NCI-H774 (cell line): ENCODE data around the gene NDST1.

Experiments used
- DNase-seq: peaks from one replicate; lab custom pipeline; 2025; lab: John Stamatoyannopoulos, UW

The NDST1 gene

DNA sequence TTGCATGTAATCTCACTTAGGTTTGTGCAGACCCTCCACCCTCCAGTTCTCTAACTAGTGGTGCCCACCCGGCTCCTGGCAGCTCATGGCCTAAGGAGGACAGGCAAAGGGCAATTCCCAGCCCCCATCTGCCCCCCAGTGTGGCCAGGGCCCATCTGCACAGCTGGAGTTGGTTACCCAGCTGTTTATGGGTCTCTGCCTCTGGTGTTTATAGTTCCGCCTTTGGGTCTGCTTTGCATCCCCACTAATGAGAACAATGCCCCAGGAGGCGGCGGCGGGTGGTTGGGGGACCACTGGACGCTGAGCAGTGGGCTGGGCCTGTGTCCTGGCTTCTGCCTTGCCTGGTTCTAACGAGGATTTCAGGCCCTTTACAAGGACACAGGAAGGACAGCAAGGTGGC is 62.4 kb downstream of the NDST1 start:
- DNase-seq = no peak

DNA sequence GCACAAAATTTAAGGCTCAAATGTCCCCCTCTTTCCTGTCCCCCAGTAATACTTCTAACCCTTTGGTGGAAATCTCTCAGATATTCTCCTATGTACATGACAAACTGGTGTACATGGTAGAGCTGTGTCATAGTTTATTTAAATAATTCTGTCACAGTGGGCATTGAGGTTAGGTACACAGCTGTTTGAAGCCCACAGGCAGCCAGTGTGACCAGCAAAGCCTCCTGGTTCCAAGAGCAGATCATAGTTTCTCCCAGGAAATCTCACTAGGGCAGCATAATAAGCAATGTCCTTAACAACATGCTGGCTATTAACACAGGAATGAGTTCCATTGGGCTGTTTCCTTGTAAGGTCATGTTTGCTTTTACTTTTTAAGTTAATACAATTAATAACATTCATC is 63.9 kb downstream of the NDST1 start:
- no peak for DNase-seq

DNA sequence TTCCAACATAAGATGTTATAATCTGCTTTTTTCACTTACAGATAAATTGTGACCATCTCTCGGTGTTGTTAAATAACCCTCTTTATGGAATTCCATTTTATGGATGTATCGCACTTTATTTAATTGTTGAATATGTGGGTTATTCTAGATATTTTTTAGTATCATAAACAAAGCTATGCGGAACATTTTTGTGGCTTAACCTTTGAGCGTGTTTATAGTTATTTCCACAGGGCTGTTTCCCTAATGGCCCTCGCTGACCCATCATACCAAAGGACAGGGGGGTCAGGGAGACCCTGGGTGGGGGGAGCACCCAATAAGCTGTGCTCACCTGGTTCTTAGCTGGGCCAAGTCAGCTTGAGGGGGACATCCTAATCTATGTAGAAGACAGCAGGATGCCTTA is 65.3 kb downstream of the NDST1 start:
- DNase-seq = no peak

DNA sequence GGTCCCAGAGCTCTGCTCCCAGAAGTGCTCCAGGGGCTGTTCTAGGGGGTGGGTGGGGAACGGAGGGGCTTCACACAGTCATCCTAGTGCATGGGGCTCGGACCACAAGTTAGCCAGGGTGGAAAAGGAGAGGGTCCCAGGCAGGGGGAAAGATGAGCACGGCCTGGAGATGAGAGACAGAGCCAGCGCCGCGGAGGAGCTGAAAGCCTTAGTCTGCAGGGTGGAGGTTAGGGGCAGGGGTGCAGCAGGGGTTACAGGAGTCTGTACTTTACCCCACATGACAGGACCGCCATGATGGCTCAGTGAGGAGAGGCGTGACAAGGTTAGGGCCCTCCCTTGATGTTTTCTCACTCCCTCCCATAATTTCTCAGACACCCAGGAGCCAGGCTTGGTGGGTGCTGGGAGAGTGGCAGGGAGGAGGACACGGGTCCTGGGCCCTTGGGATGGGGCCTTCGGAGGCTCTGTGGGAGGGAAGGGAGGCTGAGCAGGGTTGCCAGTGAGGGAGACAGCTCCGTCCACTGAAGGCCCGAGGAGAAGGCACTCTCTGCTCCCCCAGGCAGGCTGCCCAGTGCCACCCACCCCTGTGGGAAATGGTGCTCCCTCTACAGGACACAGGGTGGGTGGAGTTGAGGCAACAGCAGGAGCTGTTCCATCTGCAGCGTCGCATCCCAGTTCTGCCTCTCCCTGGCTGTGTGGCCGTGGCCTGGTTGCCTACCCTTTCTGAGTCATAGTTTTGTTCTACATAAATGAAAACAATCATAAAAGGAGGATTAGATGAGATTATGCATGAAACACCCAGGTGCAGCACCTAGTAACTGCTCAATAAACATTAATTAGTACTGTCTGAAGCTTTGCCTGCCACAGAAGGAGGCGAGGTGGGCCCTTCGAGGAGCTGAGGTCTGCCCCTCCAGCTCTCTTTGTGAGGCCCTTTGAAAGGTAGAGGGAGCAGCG is 66.2 kb downstream of the NDST1 start:
- no peak for DNase-seq

DNA sequence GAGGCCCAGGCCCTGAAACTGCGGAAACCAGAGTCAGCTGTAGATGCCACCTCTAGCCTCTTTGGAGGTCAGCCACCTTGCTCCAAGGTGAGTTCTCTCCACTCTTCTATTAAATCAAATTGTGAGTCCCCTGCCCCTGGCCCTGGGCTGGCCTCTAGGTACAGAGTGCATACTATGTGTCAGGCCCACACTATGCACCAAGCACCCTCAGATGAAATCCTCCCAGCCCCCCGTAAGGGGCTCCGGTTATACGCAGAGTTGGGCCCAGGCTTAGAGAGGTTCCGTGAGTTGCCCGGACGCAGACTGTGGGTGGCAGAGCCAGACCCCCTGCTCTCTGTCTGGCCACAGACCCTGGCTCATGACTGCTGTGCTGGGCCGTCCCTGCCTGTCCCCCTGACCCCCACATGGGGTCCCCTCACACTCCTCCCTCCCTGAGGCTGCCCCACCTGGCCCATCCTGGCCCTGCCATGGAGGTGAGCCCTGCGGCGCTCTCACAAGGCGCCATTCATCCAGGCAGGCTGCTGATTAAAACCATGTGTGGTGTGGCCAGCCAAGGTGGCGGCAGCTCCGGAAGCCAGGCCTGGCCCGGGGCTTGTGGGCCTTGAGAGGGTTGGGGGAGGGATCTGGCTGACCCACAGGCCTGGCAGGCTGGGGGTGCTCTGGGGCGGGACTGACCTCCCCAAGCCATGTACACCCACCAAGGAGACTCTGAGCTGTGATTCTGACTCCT is 67.1 kb downstream of the NDST1 start:
- DNase-seq = no peak

DNA sequence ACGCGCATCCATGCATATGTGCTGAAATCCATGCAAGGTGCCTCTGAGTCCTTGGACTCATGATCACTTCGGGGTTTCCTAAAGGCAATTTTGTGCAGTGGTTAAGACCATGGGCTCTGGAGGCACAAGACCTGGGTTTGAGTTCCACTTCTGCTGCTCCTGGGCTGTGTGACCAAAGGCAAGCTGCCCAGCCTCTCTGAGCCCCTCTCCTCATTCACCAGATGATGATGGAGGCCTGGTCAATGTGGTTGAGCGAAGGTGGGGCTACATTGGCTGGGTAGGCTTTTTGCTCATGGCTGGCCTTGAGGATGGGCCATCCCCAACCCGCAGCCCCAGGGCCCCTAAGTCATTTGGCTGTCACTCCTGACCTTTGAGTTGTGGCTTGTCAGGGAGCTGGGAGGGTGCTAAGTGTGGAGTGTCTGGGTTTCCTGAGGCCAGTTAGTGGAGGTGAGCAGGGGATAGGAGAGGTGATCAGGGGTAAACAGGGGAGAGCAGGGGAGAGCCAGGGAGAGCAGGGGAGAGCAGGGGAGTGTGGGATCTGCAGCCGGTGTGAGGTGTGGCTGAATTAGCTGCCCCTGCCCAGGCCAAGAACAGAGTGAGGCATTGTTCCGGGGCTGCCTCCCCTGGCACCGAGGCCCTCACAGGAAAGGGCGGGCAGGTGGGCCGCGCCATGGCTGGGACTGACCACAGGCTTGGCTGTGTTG is 68.0 kb downstream of the NDST1 start:
- DNase-seq = no peak

DNA sequence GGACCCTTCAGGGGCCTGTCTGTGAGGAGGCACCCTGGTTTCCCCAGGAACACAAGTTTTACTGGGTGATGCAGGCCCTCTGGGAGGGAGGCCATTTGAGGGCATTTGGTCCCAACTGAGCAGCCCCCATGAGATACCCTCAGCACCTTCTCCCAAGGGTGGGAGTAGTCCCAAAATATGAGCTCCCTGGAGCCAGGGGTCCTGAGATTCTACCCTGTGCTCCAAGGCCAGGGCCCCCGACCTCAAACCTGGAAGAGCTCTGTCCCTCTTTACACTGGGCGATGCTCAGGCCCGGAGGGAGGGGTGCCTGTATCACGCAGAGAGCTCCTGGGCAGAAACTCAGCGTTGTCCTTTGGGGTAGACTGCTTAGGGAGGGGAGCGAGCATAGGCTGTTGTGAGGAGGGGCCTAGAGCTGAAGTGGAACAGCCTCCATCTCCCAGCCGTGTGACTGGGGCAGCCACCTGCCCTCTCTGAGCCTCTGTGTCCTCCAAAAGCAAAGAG is 68.6 kb downstream of the NDST1 start:
- no peak for DNase-seq

DNA sequence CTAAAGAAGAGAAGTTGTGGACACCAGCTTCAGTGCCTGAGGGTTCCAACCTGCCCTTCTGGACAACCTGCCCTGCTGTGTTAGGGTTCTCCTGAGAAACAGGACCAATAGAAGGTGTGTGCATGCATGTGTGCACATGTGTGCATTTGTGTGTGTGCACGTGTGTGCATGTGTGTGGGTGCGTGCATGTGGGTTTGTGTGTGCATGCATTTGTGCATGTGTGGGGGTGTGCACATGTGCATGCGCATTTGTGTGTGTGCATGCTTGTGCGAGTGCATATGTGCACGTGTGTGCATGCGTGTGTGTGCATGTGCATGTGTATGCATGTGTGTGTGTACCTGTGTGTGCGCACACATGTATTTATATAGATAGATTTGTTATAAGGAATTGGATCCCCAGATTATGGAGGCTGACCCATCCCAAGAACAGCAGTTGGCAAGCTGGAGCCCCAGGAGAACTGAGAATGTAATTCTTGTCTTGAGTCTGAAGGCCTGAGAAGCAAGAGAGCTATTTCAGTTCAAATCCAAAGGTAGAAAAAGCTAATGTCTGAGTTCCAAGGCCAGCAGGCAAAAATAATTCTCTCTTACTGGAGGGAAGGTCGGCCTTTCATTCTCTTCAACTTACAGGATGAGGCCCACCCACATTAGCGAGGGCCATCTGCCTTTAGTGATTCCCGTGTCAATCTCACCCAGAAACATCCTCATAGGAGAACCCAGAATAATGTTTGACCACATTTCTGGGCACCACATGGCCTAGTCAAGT is 69.6 kb downstream of the NDST1 start:
- DNase-seq = no peak

DNA sequence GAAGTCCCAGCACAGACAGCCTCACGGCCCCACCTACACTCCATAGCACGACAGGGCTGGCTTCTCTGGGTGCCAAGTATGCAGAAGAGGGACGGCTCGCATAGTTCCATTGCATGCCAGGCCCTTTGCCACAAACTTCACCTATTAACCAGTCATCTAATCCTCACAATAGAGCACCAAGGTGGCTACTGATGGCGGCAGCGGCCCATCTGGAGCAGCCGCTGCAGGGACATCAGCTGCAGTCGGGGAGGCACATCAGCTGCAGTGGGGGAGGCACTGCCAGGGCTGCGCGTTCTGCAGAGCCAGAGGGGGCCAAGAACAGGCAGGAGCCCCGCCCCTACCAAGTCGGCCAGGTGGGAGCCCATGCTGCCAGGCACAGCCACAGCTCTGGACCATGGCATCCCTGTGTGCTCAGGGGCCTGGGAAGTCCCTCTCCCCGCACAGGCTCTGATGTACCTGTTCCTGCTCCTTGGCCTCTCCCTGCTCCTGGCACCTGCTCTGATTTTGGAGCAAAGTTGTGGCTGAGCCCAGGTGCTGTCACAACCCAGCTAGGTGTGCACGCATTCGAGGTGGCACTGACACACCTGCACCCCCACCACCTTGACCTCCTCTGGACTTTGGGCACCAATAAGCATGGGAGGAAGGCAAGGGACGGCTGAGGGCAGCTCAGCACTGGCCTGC is 71.0 kb downstream of the NDST1 start:
- DNase-seq = no peak

DNA sequence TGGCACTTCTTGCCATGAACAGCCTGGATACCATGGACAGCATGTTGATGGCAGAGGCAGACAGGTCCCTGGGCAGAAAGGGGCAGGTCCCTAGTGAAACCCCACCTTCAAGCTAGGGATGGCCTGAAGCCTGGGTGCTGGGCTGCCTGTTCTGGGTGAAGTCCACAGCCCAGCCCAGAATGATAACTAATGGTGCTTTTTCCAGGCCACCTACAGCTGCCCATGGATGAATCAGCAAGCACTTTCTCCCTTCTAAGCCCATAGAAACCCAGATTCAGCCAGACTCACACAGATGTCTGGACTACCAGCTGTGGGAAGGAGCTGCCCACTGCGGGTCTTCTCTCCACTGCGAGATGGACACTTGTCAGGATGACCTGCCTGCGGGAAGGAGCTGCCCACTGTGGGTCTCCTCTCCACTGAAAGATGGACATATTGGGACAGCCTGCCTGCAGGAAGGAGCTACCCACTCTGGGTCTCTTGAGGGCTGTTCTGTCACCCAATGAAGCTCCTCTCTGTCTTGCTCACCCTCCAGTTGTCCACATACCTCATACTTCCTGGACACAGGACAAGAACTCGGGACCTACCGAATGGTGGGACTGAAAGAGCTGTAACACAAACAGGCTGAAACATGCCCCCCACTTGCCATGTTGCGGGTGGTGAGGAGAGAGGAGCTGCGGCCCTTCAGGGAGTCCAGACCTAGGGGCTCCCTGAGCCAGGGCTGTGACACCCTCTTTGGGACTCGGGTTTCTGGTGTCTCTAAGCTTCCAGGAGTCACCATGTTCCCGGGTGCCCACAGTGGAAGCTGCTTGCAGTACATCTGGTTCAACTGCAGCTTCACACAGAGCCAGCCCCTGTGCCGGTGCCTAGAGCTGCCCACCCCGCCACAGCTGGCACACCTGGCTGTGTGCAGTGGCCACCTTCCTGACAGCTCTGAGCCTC is 71.8 kb downstream of the NDST1 start:
- DNase-seq = no peak

DNA sequence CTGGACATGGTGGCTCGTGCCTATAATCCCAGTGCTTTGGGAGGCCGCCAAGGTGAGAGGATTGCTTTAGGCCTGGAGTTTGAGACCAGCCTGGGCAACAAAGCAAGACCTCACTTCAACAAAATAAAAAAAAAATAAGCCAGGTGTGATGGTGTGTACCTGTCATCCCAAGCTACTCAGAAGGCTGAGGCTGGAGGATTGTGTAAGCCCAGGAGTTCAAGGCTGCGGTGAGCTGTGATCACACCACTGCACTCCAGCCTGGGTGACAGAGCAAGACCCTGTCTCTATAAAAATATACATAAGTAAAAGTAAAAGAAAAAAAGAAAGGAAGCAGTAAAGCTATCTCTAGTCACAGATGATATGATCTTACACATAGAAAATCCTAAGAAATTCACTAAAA is 73.0 kb downstream of the NDST1 start:
- DNase-seq = no peak

DNA sequence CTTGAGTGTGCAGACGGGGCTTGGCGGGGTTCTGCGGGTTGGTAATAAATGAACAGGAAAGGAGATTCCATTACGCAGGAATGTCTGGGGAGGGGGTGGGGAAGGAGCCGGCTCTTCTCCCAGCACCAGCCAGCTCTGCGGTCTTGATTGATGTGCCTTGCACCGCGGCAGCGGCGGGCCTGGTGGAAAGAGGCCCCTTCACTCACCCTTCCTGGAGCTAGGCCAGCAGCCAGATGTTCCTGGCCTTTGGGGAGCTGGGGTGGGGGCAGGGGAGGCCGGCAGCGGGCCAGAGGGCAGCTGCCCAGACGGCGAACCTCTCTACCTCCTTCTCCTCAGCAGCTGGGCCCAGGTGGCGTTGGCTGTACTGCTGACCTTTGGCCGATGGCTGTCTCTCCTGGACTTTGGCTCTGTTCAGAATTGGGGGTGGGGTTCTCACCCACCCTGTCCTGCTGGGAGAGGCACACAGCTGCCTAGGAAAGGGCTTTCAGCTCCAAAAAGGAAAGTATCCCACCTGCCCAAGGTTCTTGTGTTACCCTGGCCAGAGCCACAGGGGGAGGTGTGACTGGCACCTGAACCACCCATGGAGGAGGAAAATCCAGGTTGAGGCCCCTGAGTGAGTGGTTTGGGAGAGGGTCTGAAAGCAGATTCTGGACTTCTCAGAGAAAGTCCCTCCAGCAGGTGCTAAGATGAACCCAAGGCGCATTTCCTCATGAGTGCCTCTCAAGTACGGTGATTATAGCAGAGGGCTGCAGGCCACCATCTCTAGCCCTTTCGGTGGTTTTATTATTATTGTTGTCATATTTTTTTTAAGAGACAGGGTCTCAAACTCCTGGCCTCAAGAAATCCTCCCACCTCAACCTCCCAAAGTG is 74.5 kb downstream of the NDST1 start:
- DNase-seq = no peak

DNA sequence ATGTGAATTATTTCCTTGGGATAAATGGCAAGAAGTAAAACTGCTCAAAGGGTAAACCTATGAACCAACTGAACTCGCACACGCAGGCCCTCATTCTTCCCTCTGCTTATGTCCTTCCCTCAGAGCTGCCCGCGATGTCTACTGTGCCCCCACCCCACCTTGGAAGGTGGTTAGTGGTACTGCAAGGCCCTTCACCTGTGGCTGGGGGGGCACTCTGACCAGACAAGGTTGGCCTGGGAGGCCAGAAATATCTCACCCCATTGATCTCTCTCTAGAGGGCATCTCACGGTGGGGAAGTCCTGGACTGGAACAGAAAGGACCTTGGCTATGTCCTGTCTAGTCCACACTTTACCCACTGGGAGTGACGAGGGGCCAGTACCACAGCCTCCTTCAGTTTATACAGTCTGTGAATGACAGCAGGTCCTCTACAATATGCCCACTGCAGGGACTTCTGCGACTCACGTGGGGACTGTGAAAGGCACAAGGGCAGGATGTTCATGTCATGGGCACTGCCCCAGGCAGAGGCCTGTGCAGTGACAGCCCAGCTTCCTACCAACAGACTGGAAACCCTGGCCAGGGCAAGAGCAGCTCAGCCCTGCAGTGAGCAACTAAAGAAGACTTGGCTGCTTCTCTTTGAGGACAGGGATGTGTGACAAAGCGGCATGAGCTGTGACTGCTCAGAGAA is 75.8 kb downstream of the NDST1 start:
- no peak for DNase-seq

DNA sequence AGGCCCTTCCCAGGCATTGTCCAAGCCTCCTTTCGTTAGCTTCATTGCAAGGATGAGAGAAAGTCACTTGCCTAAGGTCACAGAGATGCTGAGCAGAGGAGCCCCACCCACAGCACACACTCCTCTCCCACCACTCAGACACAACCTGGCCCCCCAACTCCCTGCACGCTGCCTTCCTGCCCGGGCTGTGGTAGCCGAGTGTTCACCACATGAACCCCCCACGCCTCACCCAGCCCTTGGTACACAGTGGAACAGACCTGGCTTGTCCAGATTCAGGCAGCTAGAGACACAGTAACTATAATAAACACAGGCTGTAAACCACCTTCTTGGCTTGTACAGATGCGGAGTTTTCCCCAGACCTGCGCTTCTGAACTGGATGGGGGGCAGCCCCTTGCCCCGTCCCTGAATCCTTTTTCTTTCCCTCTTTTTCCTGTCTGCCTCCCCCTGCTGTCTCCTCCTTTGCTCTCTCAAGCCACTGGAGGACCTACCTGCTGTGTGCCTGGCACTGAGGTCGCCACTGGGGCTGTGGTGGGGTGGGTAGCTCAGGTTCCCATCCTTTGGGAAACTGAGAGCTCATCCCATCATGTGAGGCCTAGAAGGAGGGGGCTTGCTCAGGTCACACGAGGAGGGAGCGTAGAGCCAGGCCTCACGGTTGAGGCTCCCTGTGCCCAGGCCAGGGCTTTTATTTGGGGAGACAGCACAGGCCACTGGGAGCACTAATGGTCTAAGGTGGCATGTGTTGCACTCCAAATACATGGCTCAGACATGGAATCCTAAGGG is 76.8 kb downstream of the NDST1 start:
- no peak for DNase-seq

DNA sequence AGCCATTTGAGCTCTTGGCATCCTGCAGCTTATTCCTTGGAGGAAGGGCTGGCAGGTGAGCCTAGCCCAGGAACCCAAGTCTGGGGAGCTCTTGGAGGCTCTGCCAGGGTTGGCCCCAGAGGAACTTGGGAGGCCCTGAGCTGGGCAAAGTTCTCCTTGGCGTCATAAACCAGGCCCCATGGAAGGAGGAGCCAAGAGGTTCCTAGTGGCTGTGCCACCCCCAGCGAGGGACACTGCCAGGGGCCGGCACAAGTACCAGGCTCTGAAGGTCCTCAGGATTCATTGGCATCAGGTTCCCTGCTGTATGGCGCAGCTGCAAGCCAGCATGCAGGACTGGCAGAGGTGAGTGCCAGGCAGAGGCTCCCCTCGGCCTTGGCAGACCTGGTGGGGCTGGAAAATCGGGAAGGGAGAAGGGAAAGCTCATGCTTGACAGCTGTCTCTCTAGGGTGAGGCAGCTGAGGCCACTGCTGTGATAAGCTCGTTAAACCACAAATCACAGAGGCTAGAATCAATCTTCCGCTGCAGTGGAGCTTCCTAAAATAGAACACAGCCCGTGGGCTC is 77.9 kb downstream of the NDST1 start:
- no peak for DNase-seq

DNA sequence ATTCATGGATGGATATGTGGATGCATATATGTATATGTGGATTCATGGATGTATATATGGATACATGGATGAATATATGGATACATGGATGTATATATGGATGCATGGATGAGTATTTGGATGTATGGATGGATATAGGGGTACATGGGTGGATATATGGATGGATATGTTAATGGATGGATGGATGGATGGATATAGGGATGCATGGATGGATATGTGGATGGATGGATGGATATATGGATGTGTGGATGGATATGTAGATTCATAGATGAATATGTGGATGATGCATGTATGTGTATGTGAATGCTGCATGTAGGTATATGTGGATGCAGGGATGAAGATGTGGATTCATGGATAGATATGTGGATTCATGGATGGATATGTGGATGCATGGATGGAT is 79.1 kb downstream of the NDST1 start:
- no peak for DNase-seq

DNA sequence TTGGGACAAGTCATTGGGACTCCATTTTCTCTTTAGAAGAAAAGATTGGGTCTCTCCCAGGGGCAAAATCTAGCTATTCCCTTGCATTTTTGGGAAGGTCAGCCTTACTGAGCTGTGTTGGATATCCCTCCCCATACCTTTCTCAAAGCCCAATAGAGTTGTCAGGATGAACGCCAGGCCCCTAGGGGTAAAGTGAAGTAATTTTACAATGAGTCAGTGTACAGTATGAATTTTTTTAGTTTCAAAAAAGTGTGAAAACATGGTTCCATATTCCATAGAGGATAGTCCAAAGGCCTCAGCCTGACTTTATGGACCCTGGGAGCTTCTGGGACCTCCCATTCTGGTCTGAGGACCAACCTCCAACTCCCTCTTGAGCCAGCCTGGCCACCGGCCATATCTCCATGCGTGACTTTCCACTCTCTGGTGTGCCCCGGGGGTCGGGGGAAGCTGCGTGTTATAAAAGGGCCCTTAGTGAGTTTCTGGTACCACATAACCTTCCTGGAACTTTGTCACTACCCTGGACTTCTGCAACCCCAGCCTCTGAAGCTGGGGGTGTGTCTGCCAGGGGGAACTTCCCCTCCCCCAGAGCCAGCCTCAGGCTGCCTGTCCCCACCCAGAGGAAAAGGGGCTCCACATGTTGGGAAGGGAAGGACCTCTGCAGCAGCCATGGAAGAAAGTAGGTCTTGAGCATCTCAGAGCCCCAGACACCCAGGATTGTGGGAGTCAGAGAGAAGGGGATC is 80.1 kb downstream of the NDST1 start:
- no peak for DNase-seq
